ENCODE data around the gene GRN.

Gene GRN

GRCh38 chr17:44344939-44345453 lies at the start of gene GRN:
TSS of gene GRN (plus strand) at chr17:44345302. CDS start at chr17:44349165, 3,863 bp downstream.
- peak; percentile 95 for DNase-seq

GRCh38 chr17:44297975-44298374 lies 47.1 kb upstream of the GRN start:
- no peak for DNase-seq

GRCh38 chr17:44304651-44305050 lies 40.5 kb upstream of the GRN start:
- no peak for DNase-seq

GRCh38 chr17:44307387-44308186 lies 37.5 kb upstream of the GRN start:
- no peak for DNase-seq

- DNase-seq: peak; percentile 45
Observed at GRCh38 chr17:44308320-44308818, 36.7 kb upstream of the GRN start, which contains the start of gene RUNDC3A. TSS of gene RUNDC3A (plus strand) at chr17:44308601. CDS start at chr17:44308833, 232 bp downstream.

GRCh38 chr17:44308865-44309264 lies 36.2 kb upstream of the GRN start:
- no peak for DNase-seq

- no peak for DNase-seq
Observed at GRCh38 chr17:44309472-44309871, 35.6 kb upstream of the GRN start.

GRCh38 chr17:44310188-44310587 lies 34.9 kb upstream of the GRN start:
- DNase-seq: no peak

- no peak for DNase-seq
Observed at GRCh38 chr17:44310609-44311376, 34.3 kb upstream of the GRN start.

- DNase-seq: no peak
Observed at GRCh38 chr17:44311562-44312181, 33.4 kb upstream of the GRN start.

- no peak for DNase-seq
Observed at GRCh38 chr17:44312396-44313104, 32.6 kb upstream of the GRN start.

GRCh38 chr17:44314031-44314430 lies 31.1 kb upstream of the GRN start:
- DNase-seq: no peak

GRCh38 chr17:44314524-44314868 lies 30.6 kb upstream of the GRN start:
- no peak for DNase-seq

- no peak for DNase-seq
Observed at GRCh38 chr17:44314869-44315661, 30.0 kb upstream of the GRN start.

- no peak for DNase-seq
Observed at GRCh38 chr17:44315760-44316731, 29.1 kb upstream of the GRN start.

GRCh38 chr17:44317545-44317944 lies 27.6 kb upstream of the GRN start:
- no peak for DNase-seq

GRCh38 chr17:44318077-44318892 lies 26.8 kb upstream of the GRN start:
- no peak for DNase-seq

GRCh38 chr17:44320066-44320465 lies 25.0 kb upstream of the GRN start:
- no peak for DNase-seq

Data from T1000 (cell line).